Right ventricle myocardium inferior (tissue), 1 donor: ENCODE results near the gene CHST6. TPM values are rescaled to one million over a fixed set of nuclear protein-coding genes. Genes with fewer than 3 reads are reported as not detected.
"Not testable (repeated sequence)": the region's sequence is repeated elsewhere in the genome, so short reads cannot be mapped to it uniquely, and the experiment has no call there.

ENCODE experiments used
- ATAC-seq: fragments of 200-7000 bp; cut with Tn5 transposase; one replicate; pipeline ENCODE4 v1.9.1; 2020; ENCODE audit warnings: mild to moderate bottlenecking, moderate library complexity
- DNase-seq: peaks from one replicate; pipeline ENCODE4 v3.0.0; 2021; ENCODE audit errors: missing footprints
- intact Hi-C: fragments of 100-400 bp; cut with DNase I; formaldehyde crosslinking; loops from one replicate; pipeline ENCODE4 v1.11.0; 2022
- total RNA-seq: library from RNA; stranded (reverse); fragmentation: NEBNext Ultra II Directional; extraction: Animal tissue kit (Norgen Biotek cat#: 25700); gene quantifications from one replicate; pipeline ENCODE4 v1.2.1, GENCODE V29; 2021
- donor health status: DM: no; HTN: yes; CAD: no; lungs with severe emphysema.

Gene CHST6
- total RNA-seq, 1 donor from 2014 or later: 0.62 TPM

DNA sequence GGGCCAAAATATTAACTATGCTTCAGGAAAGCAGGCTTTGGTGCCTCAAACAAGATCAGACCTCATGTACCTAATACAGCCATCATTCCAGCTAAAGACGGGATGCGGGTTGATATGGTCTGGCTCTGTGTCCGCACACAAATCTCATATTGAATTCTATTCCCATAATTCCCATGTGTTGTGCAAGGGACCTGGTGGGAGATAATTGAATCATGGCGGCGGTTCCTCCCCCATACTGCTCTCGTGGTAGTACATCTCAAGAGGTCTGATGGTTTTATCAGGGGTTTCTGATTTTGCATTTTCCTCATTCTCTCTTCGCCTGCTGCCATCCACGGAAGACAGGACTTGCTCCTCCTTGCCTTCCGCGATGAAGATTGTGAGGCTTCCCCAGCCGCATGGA lies 19.1 kb upstream of the CHST6 start:
- intact Hi-C loops: no loop called here
- no peak for ATAC-seq
- no peak for DNase-seq

DNA sequence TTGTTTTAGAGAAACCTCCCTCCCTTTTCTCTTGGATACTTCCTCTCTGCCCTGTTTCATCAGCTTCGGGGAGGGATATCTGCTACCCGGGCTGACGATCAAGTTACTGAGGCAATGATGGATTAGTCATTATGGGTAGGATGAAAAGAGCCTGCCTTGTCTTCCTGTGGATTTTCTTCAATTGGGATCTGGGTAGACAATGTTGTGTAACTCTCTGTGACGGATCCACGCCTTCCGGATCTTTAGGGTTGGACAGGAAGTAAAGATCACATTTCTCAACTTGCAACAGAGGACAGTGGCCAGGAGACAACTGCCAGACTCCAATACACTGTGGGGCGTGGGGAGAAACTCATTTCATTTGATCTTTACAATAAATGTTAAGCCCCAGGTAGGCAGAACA lies 11.3 kb upstream of the CHST6 start:
- ATAC-seq (peak; percentile 74), DNase-seq (no peak)
- intact Hi-C loops: no loop called here

GRCh38 chr16:75506107-75506506 lies 10.9 kb upstream of the CHST6 start:
- no peak for ATAC-seq
- no peak for DNase-seq
- intact Hi-C loops: no loop called here

DNA sequence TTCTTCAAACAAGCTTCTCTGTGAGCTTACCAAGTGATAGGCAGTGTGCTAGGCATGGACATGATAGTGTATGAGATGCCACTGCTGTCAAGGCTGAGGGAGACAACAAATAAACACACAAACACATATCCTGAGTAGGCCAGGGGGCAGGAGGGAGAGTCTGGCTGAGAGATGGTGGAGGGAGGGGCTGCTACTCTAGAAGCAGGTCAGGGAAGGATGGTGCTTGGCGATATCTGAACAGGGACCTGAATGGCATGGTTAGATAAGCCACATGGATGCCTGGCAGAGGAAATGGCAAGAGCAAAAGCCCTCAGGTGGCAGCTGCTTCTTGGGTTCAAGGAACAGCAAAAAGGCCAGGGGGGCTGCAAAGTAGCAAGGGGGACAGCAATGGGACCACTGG lies 8.6 kb upstream of the CHST6 start:
- no peak for DNase-seq
- intact Hi-C loops: no loop called here
- ATAC-seq: no peak

DNA sequence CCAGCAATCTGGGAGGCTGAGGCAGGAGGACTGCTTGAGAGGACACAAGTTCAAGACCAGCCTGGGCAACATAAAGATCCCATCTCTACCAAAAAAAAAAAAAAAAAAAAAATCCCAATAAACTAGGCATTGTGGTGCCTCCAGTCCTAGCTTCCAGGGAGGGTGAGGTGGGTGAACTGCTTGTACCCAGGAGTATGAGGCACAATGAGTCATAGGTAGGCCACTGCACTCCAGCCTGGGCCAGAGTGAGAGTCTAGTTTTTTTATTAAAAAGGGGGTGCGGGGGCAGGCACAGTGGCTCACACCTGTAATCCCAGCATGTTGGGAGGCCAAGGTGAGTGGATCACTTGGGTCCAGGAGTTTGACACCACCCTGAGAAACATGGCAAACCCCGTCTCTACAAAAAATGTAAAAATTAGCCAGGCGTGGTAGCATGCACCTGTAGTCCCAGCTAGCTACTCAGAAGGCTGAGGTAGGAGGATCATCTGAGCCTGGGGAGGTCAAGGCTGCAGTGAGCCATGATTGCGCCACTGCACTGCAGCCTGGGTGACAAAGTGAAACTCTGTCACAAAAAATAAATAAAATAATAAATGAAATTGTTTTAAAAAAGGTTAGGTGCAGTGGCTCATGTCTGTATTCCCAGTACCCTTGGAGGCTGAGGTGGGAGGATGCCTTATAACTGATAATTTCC lies 7.8 kb upstream of the CHST6 start:
- DNase-seq: no peak
- intact Hi-C loops: no loop called here
- ATAC-seq: no peak

GRCh38 chr16:75501820-75502219 lies 6.6 kb upstream of the CHST6 start:
- DNase-seq (peak; percentile 76), ATAC-seq (peak; percentile 74)
- intact Hi-C loops: loop anchor here (2.0 kb wide), 1 partner anchor 15 kb away; no protein-coding TSS in a partner anchor

GRCh38 chr16:75501359-75501758 lies 6.1 kb upstream of the CHST6 start:
- ATAC-seq (no peak), DNase-seq (no peak)
- intact Hi-C loops: loop anchor here (2.0 kb wide), 1 partner anchor 15 kb away; no protein-coding TSS in a partner anchor

DNA sequence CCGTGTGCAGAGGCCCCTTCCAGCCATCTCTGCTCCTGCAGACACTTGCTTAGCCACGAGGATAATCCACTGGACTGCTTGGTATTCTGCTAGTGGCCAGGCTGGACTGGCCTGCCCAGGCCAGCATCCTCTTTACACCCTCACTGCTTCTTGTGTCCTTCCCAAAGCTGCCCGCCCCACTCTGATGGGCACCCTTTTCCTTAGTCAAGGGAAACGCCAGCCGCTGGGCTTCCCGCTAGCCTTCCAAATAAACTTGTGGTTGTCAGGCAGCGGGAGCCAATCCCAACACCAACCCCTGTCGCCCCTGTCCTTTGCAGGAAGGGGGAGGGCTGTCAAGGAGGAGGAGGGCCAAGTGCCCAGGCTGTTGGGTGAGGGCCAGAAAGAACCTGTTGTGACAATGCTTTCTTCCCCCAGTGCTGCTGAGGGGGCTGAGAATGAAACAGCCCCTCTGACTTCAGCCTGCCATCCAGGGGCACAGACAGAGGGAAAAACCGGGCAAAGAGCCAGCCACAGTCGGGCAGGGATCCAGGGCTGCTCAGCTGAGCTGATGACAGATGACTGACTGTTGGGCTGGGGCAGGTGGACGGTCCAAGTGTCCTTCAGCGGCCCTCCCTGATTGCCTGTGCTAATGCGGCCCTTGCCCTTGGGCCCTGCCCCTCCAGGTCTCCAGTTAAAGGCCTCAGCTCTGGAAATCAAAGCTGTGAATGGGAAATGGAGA lies 3.5 kb upstream of the CHST6 start:
- ATAC-seq: peak; percentile 70
- intact Hi-C loops, DNase-seq: not testable (repeated sequence)

- intact Hi-C loops: no loop called here
- no peak for DNase-seq
- ATAC-seq: no peak
Observed at GRCh38 chr16:75497558-75497957, 2.3 kb upstream of the CHST6 start.

DNA sequence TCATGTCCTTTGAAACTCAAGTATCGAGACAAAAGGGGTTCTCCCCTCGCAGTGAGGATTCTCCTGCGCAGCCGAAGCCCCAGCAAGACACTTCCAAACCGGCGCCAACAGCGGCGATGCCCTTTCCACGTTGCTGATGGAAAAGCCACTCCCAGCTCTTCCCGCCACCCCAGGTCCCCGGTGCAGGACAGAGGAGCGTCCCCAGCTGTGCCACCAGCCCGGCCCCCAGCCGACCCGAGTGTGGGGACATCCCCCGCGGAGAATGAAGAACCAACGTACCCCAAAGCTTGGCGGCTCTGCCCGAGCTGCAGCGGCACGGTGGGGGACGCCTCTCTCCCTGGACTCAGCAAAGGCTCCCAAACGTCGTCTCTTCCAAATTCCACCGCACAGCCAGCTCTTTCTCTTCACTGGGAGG lies 573 bp downstream of the CHST6 start:
- DNase-seq (no peak), ATAC-seq (no peak)
- intact Hi-C loops: no loop called here

DNA sequence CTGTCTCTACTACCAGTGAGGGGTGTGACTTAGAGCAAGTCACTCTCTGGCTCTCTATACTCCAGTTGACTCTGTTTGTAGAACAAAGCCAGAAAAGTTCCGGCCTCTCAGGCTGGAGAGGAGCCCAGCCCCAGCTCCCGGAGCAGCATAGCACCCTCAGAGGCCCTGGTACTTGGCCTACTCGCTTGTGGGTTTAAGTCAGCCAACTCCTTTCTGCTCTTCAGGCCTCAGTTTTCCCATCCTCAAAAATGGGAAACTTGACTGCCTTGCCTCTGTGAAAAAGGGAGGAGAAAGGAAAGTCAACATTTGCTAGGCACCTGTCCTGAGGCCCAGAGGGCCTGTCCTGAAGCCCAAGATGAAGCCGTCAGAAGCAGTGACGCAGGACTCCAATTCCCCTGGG lies 1.1 kb downstream of the CHST6 start:
- DNase-seq (no peak), ATAC-seq (no peak)
- intact Hi-C loops: no loop called here

DNA sequence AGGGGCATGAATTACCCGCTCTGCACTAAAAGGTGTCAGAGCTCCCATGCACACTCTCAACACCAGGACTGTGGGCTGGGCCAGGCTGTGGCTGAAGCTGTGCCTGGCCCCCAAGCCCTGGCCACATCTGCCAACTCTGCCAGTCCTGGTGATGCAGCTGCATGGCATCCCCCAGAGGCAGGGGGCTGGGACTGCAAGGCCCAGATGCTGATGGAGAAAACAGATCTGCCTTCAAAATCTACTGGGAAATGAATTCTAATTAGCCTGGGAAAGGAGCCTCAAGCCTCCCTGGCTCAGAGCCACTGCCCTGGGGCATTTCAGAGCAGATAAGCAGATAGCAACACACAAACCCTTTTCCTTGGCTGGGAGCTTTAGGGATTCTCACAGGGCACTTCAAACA lies 3.4 kb downstream of the CHST6 start:
- ATAC-seq (no peak), DNase-seq (no peak)
- intact Hi-C loops: no loop called here

- intact Hi-C loops: no loop called here
- no peak for ATAC-seq
- DNase-seq: no peak
Observed at GRCh38 chr16:75488322-75488721, 6.9 kb downstream of the CHST6 start.

DNA sequence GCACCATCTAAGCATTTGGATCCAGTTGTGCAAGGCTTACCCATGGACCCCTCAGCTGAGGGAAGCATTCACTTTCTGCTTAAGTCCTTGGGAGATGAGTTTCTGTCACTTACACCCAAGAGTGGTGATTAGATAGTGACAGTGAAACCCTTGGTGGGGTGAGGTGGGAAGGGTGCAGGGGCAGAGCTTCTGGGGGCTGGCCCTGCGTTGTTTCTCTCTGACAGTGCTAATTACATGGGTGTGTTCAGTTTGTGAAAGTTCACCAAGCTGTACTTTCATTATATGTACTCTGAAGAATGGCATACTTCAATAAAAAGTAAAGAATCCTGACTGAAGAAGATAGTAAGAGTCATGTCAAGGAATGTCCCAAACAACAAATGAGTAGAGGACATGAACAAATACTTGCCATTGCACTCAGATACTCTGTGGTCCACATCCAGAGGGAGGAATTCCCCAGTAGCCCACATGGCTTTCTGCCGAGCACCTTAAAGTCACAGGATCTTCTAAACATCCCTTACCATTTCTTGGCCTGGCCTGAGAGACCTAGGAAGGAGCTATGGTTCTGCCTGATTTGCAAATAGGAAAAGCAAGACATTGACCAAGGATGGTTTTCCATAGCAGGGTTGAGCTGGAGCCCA lies 8.4 kb downstream of the CHST6 start:
- intact Hi-C loops: no loop called here
- DNase-seq (no peak), ATAC-seq (no peak)

- DNase-seq (no peak), ATAC-seq (no peak)
- intact Hi-C loops: no loop called here
Observed at GRCh38 chr16:75486014-75486675, 9.1 kb downstream of the CHST6 start.

GRCh38 chr16:75485230-75486013 lies 9.8 kb downstream of the CHST6 start:
- ATAC-seq (no peak), DNase-seq (no peak)
- intact Hi-C loops: no loop called here

GRCh38 chr16:75483222-75483621 lies 12.0 kb downstream of the CHST6 start:
- DNase-seq (no peak), ATAC-seq (no peak)
- intact Hi-C loops: no loop called here

GRCh38 chr16:75482434-75483205 lies 12.6 kb downstream of the CHST6 start:
- DNase-seq (no peak), ATAC-seq (no peak)
- intact Hi-C loops: no loop called here
